Breast epithelium (tissue), 3 donors: ENCODE measurements around the gene ATF5.

Source experiments
- CTCF ChIP-seq, 3 donors: fragments of 450-650 bp; IDR thresholded peaks; one replicate each; pipeline ENCODE4 v1.5.1; 2016 to 2017; ENCODE audit warnings: antibody characterized with exemption in 3 of 3, mild to moderate bottlenecking in 3 of 3, moderate library complexity in 3 of 3
- POLR2A ChIP-seq: fragments of 450-650 bp; IDR thresholded peaks from one replicate; pipeline ENCODE4 v1.6.1; 2016; ENCODE audit warnings: antibody characterized with exemption, mild to moderate bottlenecking, moderate library complexity
- POLR2AphosphoS5 ChIP-seq, 3 donors: sonication (generic); formaldehyde crosslinking; IDR thresholded peaks; one replicate each; pipeline ENCODE4 v1.6.1; 2017; ENCODE audit warnings: antibody characterized with exemption in 3 of 3

GRCh38 chr19:49930483-49931011 lies 1.5 kb downstream of the ATF5 start:
- TF ChIP-seq CTCF (IDR thresholded peaks at IDR 0.05) (no peak), POLR2AphosphoS5 (IDR thresholded peaks at IDR 0.05) (no peak), POLR2A (no peak)
